Uterus (tissue), 4 donors: ENCODE results near the gene KCTD1. TPM values are rescaled to one million over a fixed set of nuclear protein-coding genes. Genes with fewer than 3 reads are reported as not detected.

Experiments
- DNase-seq, 2 donors: peaks; one replicate each; pipeline ENCODE4 v3.0.0-alpha.2; 2019 to 2020
- H3K27ac ChIP-seq, 2 donors: fragments of 200-600 bp; sonication (generic); 1 replicate in 1 of 2; 2 replicates in 1 of 2; pipeline ENCODE4 v1.5.1; 2016 to 2018
- H3K27me3 ChIP-seq, 2 donors: fragments of 200-600 bp; sonication (generic); one replicate each; pipeline ENCODE4 v1.5.1; 2018 to 2019; ENCODE audit warnings: control low read depth in 1 of 2
- H3K36me3 ChIP-seq, 2 donors: fragments of 200-600 bp; sonication (generic); one replicate each; pipeline ENCODE4 v1.5.1; 2019; ENCODE audit warnings: control low read depth in 1 of 2
- H3K4me1 ChIP-seq, 2 donors: fragments of 200-600 bp; sonication (generic); one replicate each; pipeline ENCODE4 v1.5.1; 2018 to 2019; ENCODE audit warnings: control low read depth in 1 of 2
- H3K4me3 ChIP-seq, 2 donors: fragments of 200-600 bp; sonication (generic); 1 replicate in 1 of 2; 2 replicates in 1 of 2; pipeline ENCODE4 v1.5.1; 2018 to 2019; ENCODE audit warnings: mild to moderate bottlenecking in 1 of 2
- H3K9me3 ChIP-seq, 2 donors: fragments of 200-600 bp; sonication (generic); one replicate each; pipeline ENCODE4 v1.5.1; 2019; ENCODE audit warnings: control low read depth in 1 of 2
- CTCF ChIP-seq, 4 experiments: fragments of 200-600 bp in 2 of 4; fragments of 450-650 bp in 2 of 4; sonication (generic) in 2 of 4; IDR thresholded peaks; one replicate each; pipeline ENCODE4 v1.5.1; 2016 to 2019; ENCODE audit warnings: antibody characterized with exemption in 4 of 4, mild to moderate bottlenecking in 2 of 4, moderate library complexity in 1 of 4
- POLR2A ChIP-seq, 2 donors: fragments of 450-650 bp; IDR thresholded peaks; one replicate each; pipeline ENCODE4 v1.6.1; 2016; ENCODE audit warnings: antibody characterized with exemption in 2 of 2, mild to moderate bottlenecking in 1 of 2, moderate library complexity in 1 of 2
- intact Hi-C: fragments of 100-400 bp; cut with DNase I; formaldehyde crosslinking; loops from one replicate; pipeline ENCODE4 v1.15.1; 2023; ENCODE audit warnings: low total_unique reads
- total RNA-seq, 4 donors: library from RNA; depleted of rRNA in 3 of 4; stranded (reverse); fragments of >200 nt in 3 of 4; gene quantifications; one replicate each; pipeline versions ENCODE4 v1.1.0 to v1.2.4, GENCODE V29; 2014 to 2023
- donor health status: DM: yes; HTN: yes; CAD: no.

Gene KCTD1
- total RNA-seq, 4 donors from 2014 or later = 1.2 to 41.3 (median 11.7) TPM

GRCh38 chr18:26526966-26527234 lies 21.5 kb downstream of the KCTD1 start:
- intact Hi-C loops = no loop called here
- Histone ChIP-seq H3K4me1 (no peaks in the 10 kb centered on the region), H3K27ac (no peak overlapping the region), H3K27me3 (no peaks in the 10 kb centered on the region), H3K4me3 (no peak overlapping the region), H3K9me3 (no peaks in the 10 kb centered on the region), H3K36me3 (no peaks in the 10 kb centered on the region)
- TF ChIP-seq CTCF (IDR thresholded peaks at IDR 0.05) = no peak
- TF ChIP-seq POLR2A (IDR thresholded peaks at IDR 0.05) = no peak
- no peak for DNase-seq

GRCh38 chr18:26526128-26526965 lies 22.0 kb downstream of the KCTD1 start:
- no peaks in the 10 kb centered on the region for H3K9me3 ChIP-seq
- DNase-seq = no peak
- no peaks in the 10 kb centered on the region for H3K4me1 ChIP-seq
- no peak overlapping the region for H3K4me3 ChIP-seq
- no peak overlapping the region for H3K27ac ChIP-seq
- TF ChIP-seq CTCF (IDR thresholded peaks at IDR 0.05) (no peak), POLR2A (IDR thresholded peaks at IDR 0.05) (no peak)
- intact Hi-C loops = no loop called here
- H3K36me3 ChIP-seq = no peaks in the 10 kb centered on the region
- no peaks in the 10 kb centered on the region for H3K27me3 ChIP-seq

- no peak overlapping the region for H3K27ac ChIP-seq
- no peaks in the 10 kb centered on the region for H3K27me3 ChIP-seq
- no peaks in the 10 kb centered on the region for H3K4me1 ChIP-seq
- H3K9me3 ChIP-seq = no peaks in the 10 kb centered on the region
- intact Hi-C loops = no loop called here
- DNase-seq = no peak
- no peaks in the 10 kb centered on the region for H3K36me3 ChIP-seq
- H3K4me3 ChIP-seq = no peak overlapping the region
- TF ChIP-seq CTCF (IDR thresholded peaks at IDR 0.05) (no peak), POLR2A (IDR thresholded peaks at IDR 0.05) (no peak)
These were observed 23.6 kb downstream of the KCTD1 start for GRCh38 chr18:26524504-26525351.

- no peak for TF ChIP-seq POLR2A (IDR thresholded peaks at IDR 0.05)
- TF ChIP-seq CTCF (IDR thresholded peaks at IDR 0.05) = no peak
- no peaks in the 10 kb centered on the region for H3K9me3 ChIP-seq
- intact Hi-C loops = no loop called here
- no peak overlapping the region for H3K4me3 ChIP-seq
- no peak for DNase-seq
- no peak overlapping the region for H3K27ac ChIP-seq
- no peaks in the 10 kb centered on the region for H3K36me3 ChIP-seq
- no peaks in the 10 kb centered on the region for H3K27me3 ChIP-seq
- no peaks in the 10 kb centered on the region for H3K4me1 ChIP-seq
These were observed 24.4 kb downstream of the KCTD1 start for GRCh38 chr18:26524002-26524401.

- DNase-seq = no peak
- no peaks in the 10 kb centered on the region for H3K4me1 ChIP-seq
- no peak overlapping the region for H3K27ac ChIP-seq
- no peaks in the 10 kb centered on the region for H3K9me3 ChIP-seq
- no peak for TF ChIP-seq CTCF (IDR thresholded peaks at IDR 0.05)
- no peak for TF ChIP-seq POLR2A (IDR thresholded peaks at IDR 0.05)
- no peaks in the 10 kb centered on the region for H3K27me3 ChIP-seq
- intact Hi-C loops = no loop called here
- H3K4me3 ChIP-seq = no peak overlapping the region
- no peaks in the 10 kb centered on the region for H3K36me3 ChIP-seq
These were observed 26.7 kb downstream of the KCTD1 start for GRCh38 chr18:26521617-26522016.
